Esophagus (tissue), 2 donors: ENCODE data around the gene BMERB1. TPM values are rescaled to one million over a fixed set of nuclear protein-coding genes. Genes with fewer than 3 reads are reported as not detected.

Experiments used
- H3K27ac ChIP-seq, 2 donors: one replicate each; pipeline ENCODE4 v1.5.1; 2013; ENCODE audit warnings: low read depth in 2 of 2, mild to moderate bottlenecking in 2 of 2, inconsistent platforms in 1 of 2, low read length in 1 of 2, moderate library complexity in 1 of 2
- H3K27me3 ChIP-seq, 2 donors: one replicate each; pipeline ENCODE4 v1.6.1; 2013; ENCODE audit warnings: low read length in 2 of 2, control low read depth in 1 of 2, mild to moderate bottlenecking in 1 of 2; ENCODE audit not compliant: insufficient read depth in 2 of 2, control insufficient read depth in 1 of 2
- H3K36me3 ChIP-seq, 2 donors: one replicate each; pipeline ENCODE4 v1.6.1; 2013; ENCODE audit warnings: low read length in 1 of 2; ENCODE audit not compliant: control insufficient read depth in 2 of 2, insufficient read depth in 2 of 2
- H3K4me1 ChIP-seq, 2 donors: one replicate each; pipeline ENCODE4 v1.6.1; 2013; ENCODE audit warnings: low read length in 1 of 2; ENCODE audit not compliant: control insufficient read depth in 2 of 2, insufficient read depth in 2 of 2
- H3K4me3 ChIP-seq, 2 donors: one replicate each; pipeline ENCODE4 v1.5.1; 2013; ENCODE audit warnings: low read length in 2 of 2, mild to moderate bottlenecking in 2 of 2, low read depth in 1 of 2, moderate library complexity in 1 of 2
- H3K9me3 ChIP-seq, 2 donors: one replicate each; pipeline ENCODE4 v1.6.1; 2013; ENCODE audit warnings: mild to moderate bottlenecking in 2 of 2, low read depth in 1 of 2, low read length in 1 of 2, moderate library complexity in 1 of 2; ENCODE audit not compliant: control insufficient read depth in 2 of 2, insufficient read depth in 1 of 2
- WGBS, 2 donors: extraction: QIAGEN DNeasy Blood & Tissue Kit; methylation state at CpG; one replicate each; pipeline ENCODE4 v1.1.7; 2013; 5-methylcytosine and 5-hydroxymethylcytosine counted together
- polyA plus RNA-seq, 2 donors: library from polyadenylated mRNA; stranded (reverse); fragments of 200-250 nt; gene quantifications; one replicate each; pipeline ENCODE4 v1.2.3, GENCODE V29; 2013
- donor health status: healthy with polysubstance abuse.
- donor health status: Bipolar disorder and iron deficiency.

Gene BMERB1
- polyA plus RNA-seq, 2 donors = 2.4 to 9.5 TPM

GRCh38 chr16:15526097-15526496 lies 91.7 kb downstream of the BMERB1 start:
- H3K36me3 ChIP-seq = no peaks in the 10 kb centered on the region
- H3K27ac ChIP-seq = no peak overlapping the region
- WGBS, 2 donors = 96 to 97% methylated on average over 7 of the region's 7 CpGs
- no peaks in the 10 kb centered on the region for H3K9me3 ChIP-seq
- no peaks in the 10 kb centered on the region for H3K4me1 ChIP-seq
- no peak overlapping the region for H3K4me3 ChIP-seq
- no peaks in the 10 kb centered on the region for H3K27me3 ChIP-seq

GRCh38 chr16:15526731-15527130 lies 92.3 kb downstream of the BMERB1 start:
- Histone ChIP-seq H3K27ac (no peak overlapping the region), H3K27me3 (no peaks in the 10 kb centered on the region)
- 96 to 98% methylated on average over 2 of the region's 2 CpGs for WGBS, 2 donors

GRCh38 chr16:15529673-15530072 lies 95.3 kb downstream of the BMERB1 start:
- no peaks in the 10 kb centered on the region for H3K9me3 ChIP-seq
- no peak overlapping the region for H3K4me3 ChIP-seq
- no peak overlapping the region for H3K27ac ChIP-seq
- H3K27me3 ChIP-seq = no peaks in the 10 kb centered on the region
- no peaks in the 10 kb centered on the region for H3K36me3 ChIP-seq
- H3K4me1 ChIP-seq = no peaks in the 10 kb centered on the region
- 75 to 88% methylated on average over 5 of the region's 5 CpGs for WGBS, 2 donors

More at GRCh38 chr16:15526731-15527130, 92.3 kb downstream of the BMERB1 start:
- no peaks in the 10 kb centered on the region for H3K4me1 ChIP-seq
- no peaks in the 10 kb centered on the region for H3K36me3 ChIP-seq
- no peaks in the 10 kb centered on the region for H3K9me3 ChIP-seq
- no peak overlapping the region for H3K4me3 ChIP-seq

- no peaks in the 10 kb centered on the region for H3K9me3 ChIP-seq
- no peaks in the 10 kb centered on the region for H3K4me1 ChIP-seq
- H3K36me3 ChIP-seq = no peaks in the 10 kb centered on the region
- no peak overlapping the region for H3K4me3 ChIP-seq
- H3K27ac ChIP-seq = no peak overlapping the region
- 92 to 94% methylated on average over 5 of the region's 5 CpGs for WGBS, 2 donors
- no peaks in the 10 kb centered on the region for H3K27me3 ChIP-seq
Measured at GRCh38 chr16:15530085-15530484, 95.7 kb downstream of the BMERB1 start.

- H3K9me3 ChIP-seq = no peaks in the 10 kb centered on the region
- H3K27ac ChIP-seq = no peak overlapping the region
- H3K36me3 ChIP-seq = no peaks in the 10 kb centered on the region
- H3K4me3 ChIP-seq = no peak overlapping the region
- H3K4me1 ChIP-seq = no peaks in the 10 kb centered on the region
- 92 to 94% methylated on average over 7 of the region's 7 CpGs for WGBS, 2 donors
- no peaks in the 10 kb centered on the region for H3K27me3 ChIP-seq
Measured at GRCh38 chr16:15532825-15533224, 98.4 kb downstream of the BMERB1 start.

GRCh38 chr16:15533386-15533785 lies 99.0 kb downstream of the BMERB1 start:
- Histone ChIP-seq H3K4me1 (no peaks in the 10 kb centered on the region), H3K9me3 (no peaks in the 10 kb centered on the region), H3K4me3 (no peak overlapping the region), H3K27me3 (no peaks in the 10 kb centered on the region), H3K36me3 (no peaks in the 10 kb centered on the region), H3K27ac (no peak overlapping the region)
- 80 to 83% methylated on average over 4 of the region's 4 CpGs for WGBS, 2 donors

- no peak overlapping the region for H3K27ac ChIP-seq
- no peaks in the 10 kb centered on the region for H3K27me3 ChIP-seq
- no peak overlapping the region for H3K4me3 ChIP-seq
- WGBS, 2 donors = 82 to 84% methylated on average over 6 of the region's 6 CpGs
- H3K4me1 ChIP-seq = no peaks in the 10 kb centered on the region
- H3K36me3 ChIP-seq = no peaks in the 10 kb centered on the region
- no peaks in the 10 kb centered on the region for H3K9me3 ChIP-seq
Measured at GRCh38 chr16:15535772-15536171, 101.4 kb downstream of the BMERB1 start.

GRCh38 chr16:15536843-15537242 lies 102.5 kb downstream of the BMERB1 start:
- H3K4me1 ChIP-seq = no peaks in the 10 kb centered on the region
- H3K9me3 ChIP-seq = no peaks in the 10 kb centered on the region
- H3K4me3 ChIP-seq = no peak overlapping the region
- WGBS, 2 donors = 85 to 87% methylated on average over 7 of the region's 7 CpGs
- H3K27ac ChIP-seq = no peak overlapping the region
- no peaks in the 10 kb centered on the region for H3K27me3 ChIP-seq
- no peaks in the 10 kb centered on the region for H3K36me3 ChIP-seq

GRCh38 chr16:15538507-15538906 lies 104.1 kb downstream of the BMERB1 start:
- no peak overlapping the region for H3K4me3 ChIP-seq
- H3K27me3 ChIP-seq = no peaks in the 10 kb centered on the region
- 81 to 83% methylated on average over 5 of the region's 5 CpGs for WGBS, 2 donors
- H3K27ac ChIP-seq = no peak overlapping the region
- H3K4me1 ChIP-seq = no peaks in the 10 kb centered on the region
- no peaks in the 10 kb centered on the region for H3K36me3 ChIP-seq
- no peaks in the 10 kb centered on the region for H3K9me3 ChIP-seq

GRCh38 chr16:15539197-15539596 lies 104.8 kb downstream of the BMERB1 start:
- H3K4me1 ChIP-seq = no peaks in the 10 kb centered on the region
- H3K36me3 ChIP-seq = no peaks in the 10 kb centered on the region
- H3K9me3 ChIP-seq = no peaks in the 10 kb centered on the region
- 84 to 85% methylated on average over 8 of the region's 8 CpGs for WGBS, 2 donors
- H3K27ac ChIP-seq = no peak overlapping the region
- no peak overlapping the region for H3K4me3 ChIP-seq
- no peaks in the 10 kb centered on the region for H3K27me3 ChIP-seq
